H9 (cell line): ENCODE measurements around the gene TSC2. TPM values are rescaled to one million over a fixed set of nuclear protein-coding genes. Genes with fewer than 3 reads are reported as not detected.
A peak's percentile ranks its signal among the peaks of the same experiment; 100 is the strongest.

ENCODE experiments used
- DNase-seq: peaks from one replicate; pipeline ENCODE4 v3.0.0-alpha.2; 2017
- H2AFZ ChIP-seq: one replicate; pipeline ENCODE4 v1.6.1; 2013; ENCODE audit warnings: mild to moderate bottlenecking, low read length, control low read depth, moderate library complexity
- H2AK5ac ChIP-seq: 2 replicates; pipeline ENCODE4 v1.6.1; 2013; ENCODE audit warnings: low read length, control low read depth, mixed read lengths; ENCODE audit not compliant: insufficient read length
- H2BK120ac ChIP-seq: one replicate; pipeline ENCODE4 v1.6.1; 2013; ENCODE audit warnings: low read depth, mild to moderate bottlenecking, low read length, control low read depth, inconsistent platforms; ENCODE audit not compliant: poor library complexity, severe bottlenecking
- H2BK12ac ChIP-seq: 2 replicates; pipeline ENCODE4 v1.6.1; 2013; ENCODE audit warnings: low read length, control low read depth, mixed read lengths, low read depth; ENCODE audit not compliant: insufficient read length
- H2BK15ac ChIP-seq: 2 replicates; pipeline ENCODE4 v1.6.1; 2013; ENCODE audit warnings: low read depth, low read length, control low read depth
- H2BK20ac ChIP-seq: one replicate; pipeline ENCODE4 v1.6.1; 2013; ENCODE audit warnings: low read depth, mild to moderate bottlenecking, low read length, control low read depth, inconsistent platforms; ENCODE audit not compliant: poor library complexity, severe bottlenecking
- H2BK5ac ChIP-seq: 2 replicates; pipeline ENCODE4 v1.6.1; 2013; ENCODE audit warnings: low read length, control low read depth, mixed read lengths; ENCODE audit not compliant: insufficient read length
- H3K14ac ChIP-seq: 2 replicates; pipeline ENCODE4 v1.6.1; 2013; ENCODE audit warnings: low read length, control low read depth; ENCODE audit not compliant: insufficient read depth
- H3K18ac ChIP-seq: 2 replicates; pipeline ENCODE4 v1.6.1; 2013; ENCODE audit warnings: low read depth, mild to moderate bottlenecking, mixed read lengths, low read length, control low read depth; ENCODE audit not compliant: insufficient read length
- H3K23ac ChIP-seq: 2 replicates; pipeline ENCODE4 v1.6.1; 2013; ENCODE audit warnings: low read length, control low read depth, mixed read lengths, low read depth; ENCODE audit not compliant: insufficient read length
- H3K23me2 ChIP-seq: 2 replicates; pipeline ENCODE4 v1.6.1; 2013; ENCODE audit warnings: low read depth, mild to moderate bottlenecking, mixed read lengths, low read length, control low read depth; ENCODE audit not compliant: insufficient read length, poor library complexity, severe bottlenecking
- H3K27ac ChIP-seq: 2 replicates; pipeline ENCODE4 v1.5.1; 2013; ENCODE audit warnings: low read length, control low read depth, mixed read lengths, low read depth; ENCODE audit not compliant: insufficient read length
- H3K27me3 ChIP-seq: 2 replicates; pipeline ENCODE4 v1.6.1; 2013; ENCODE audit warnings: low read length, control low read depth, inconsistent platforms; ENCODE audit not compliant: insufficient read depth
- H3K4ac ChIP-seq: 2 replicates; pipeline ENCODE4 v1.6.1; 2013; ENCODE audit warnings: low read depth, mild to moderate bottlenecking, control low read depth, inconsistent platforms, low read length, moderate library complexity
- H3K4me1 ChIP-seq: 2 replicates; pipeline ENCODE4 v1.6.1; 2013; ENCODE audit warnings: low read length, control low read depth, inconsistent platforms; ENCODE audit not compliant: insufficient read depth
- H3K4me2 ChIP-seq: 2 replicates; pipeline ENCODE4 v1.6.1; 2013; ENCODE audit warnings: low read length, control low read depth, mixed read lengths; ENCODE audit not compliant: insufficient read length, insufficient read depth
- H3K56ac ChIP-seq: 2 replicates; pipeline ENCODE4 v1.6.1; 2013; ENCODE audit warnings: low read depth, mild to moderate bottlenecking, mixed read lengths, low read length, control low read depth; ENCODE audit not compliant: insufficient read length
- H3K79me1 ChIP-seq: 2 replicates; pipeline ENCODE4 v1.6.1; 2013; ENCODE audit warnings: low read depth, mild to moderate bottlenecking, moderate library complexity, low read length, control low read depth, inconsistent platforms; ENCODE audit not compliant: insufficient read depth, poor library complexity, severe bottlenecking
- H3K79me2 ChIP-seq: 2 replicates; pipeline ENCODE4 v1.6.1; 2013; ENCODE audit warnings: low read length, control low read depth, inconsistent platforms; ENCODE audit not compliant: insufficient read depth
- H3K9ac ChIP-seq: 2 replicates; pipeline ENCODE4 v1.6.1; 2013; ENCODE audit warnings: low read length, control low read depth, mixed read lengths; ENCODE audit not compliant: insufficient read length; ENCODE audit errors: extremely low read depth
- H3K9me3 ChIP-seq: one replicate; pipeline ENCODE4 v1.6.1; 2013; ENCODE audit warnings: low read depth, low read length, inconsistent platforms; ENCODE audit not compliant: control insufficient read depth
- H3T11ph ChIP-seq: one replicate; pipeline ENCODE4 v1.6.1; 2013; ENCODE audit warnings: mild to moderate bottlenecking, low read length, control low read depth, inconsistent platforms
- H4K20me1 ChIP-seq: one replicate; pipeline ENCODE4 v1.6.1; 2013; ENCODE audit not compliant: control insufficient read depth, insufficient read length, insufficient read depth
- H4K5ac ChIP-seq: 2 replicates; pipeline ENCODE4 v1.6.1; 2013; ENCODE audit warnings: low read depth, mild to moderate bottlenecking, mixed read lengths, low read length, control low read depth; ENCODE audit not compliant: insufficient read length
- H4K8ac ChIP-seq: replicated peaks from 2 replicates; pipeline ENCODE4 v1.6.1; 2013; ENCODE audit warnings: low read length, control low read depth, mixed read lengths, low read depth; ENCODE audit not compliant: insufficient read length
- H4K91ac ChIP-seq: 2 replicates; pipeline ENCODE4 v1.6.1; 2013; ENCODE audit warnings: low read depth, mild to moderate bottlenecking, moderate library complexity, mixed read lengths, low read length, control low read depth; ENCODE audit not compliant: insufficient read length
- H3K27ac Mint-ChIP-seq, 3 experiments: 2 replicates in 2 of 3; 3 replicates in 1 of 3; pipeline ENCODE4 v1.8.0; 2020 to 2021; ENCODE audit warnings: mixed read lengths in 3 of 3, mild to moderate bottlenecking in 1 of 3, moderate library complexity in 1 of 3
- H3K27me3 Mint-ChIP-seq: 2 replicates; pipeline ENCODE4 v1.8.0; 2021; ENCODE audit warnings: low read depth, mild to moderate bottlenecking, moderate library complexity, mixed read lengths
- H3K36me3 Mint-ChIP-seq, 3 experiments: 2 replicates in 2 of 3; 3 replicates in 1 of 3; pipeline ENCODE4 v1.8.0; 2020 to 2021; ENCODE audit warnings: low read depth in 3 of 3, mixed read lengths in 3 of 3; ENCODE audit not compliant: insufficient read depth in 1 of 3
- H3K4me1 Mint-ChIP-seq, 2 experiments: 2 replicates each; pipeline ENCODE4 v1.8.0; 2020; ENCODE audit warnings: mixed read lengths in 2 of 2
- H3K4me3 Mint-ChIP-seq, 2 experiments: 2 replicates in 1 of 2; 3 replicates in 1 of 2; pipeline ENCODE4 v1.8.0; 2020 to 2021; ENCODE audit warnings: mild to moderate bottlenecking in 2 of 2, mixed read lengths in 2 of 2, moderate library complexity in 1 of 2
- H3K9me3 Mint-ChIP-seq, 2 experiments: 2 replicates in 1 of 2; 3 replicates in 1 of 2; pipeline ENCODE4 v1.8.0; 2020; ENCODE audit warnings: mild to moderate bottlenecking in 2 of 2, mixed read lengths in 2 of 2, moderate library complexity in 1 of 2
- CTCF ChIP-seq: fragments of 200-600 bp; sonication (generic); conservative IDR thresholded peaks from 3 replicates; pipeline ENCODE4 v1.8.0; 2021; ENCODE audit warnings: antibody characterized with exemption, mild to moderate bottlenecking
- WGBS: extraction: QIAGEN DNeasy Blood & Tissue Kit; methylation state at CpG from one replicate; pipeline ENCODE4 v1.1.7; 2013; ENCODE audit warnings: missing lambda C conversion rate, low lambda C conversion rate, mixed read lengths; ENCODE audit not compliant: insufficient read length; ENCODE audit errors: extremely low coverage; 5-methylcytosine and 5-hydroxymethylcytosine counted together
- total RNA-seq: library from RNA; stranded (reverse); gene quantifications from 2 replicates; pipeline ENCODE4 v1.2.1, GENCODE V29; 2021

The TSC2 gene
- total RNA-seq, 1 experiment from 2014 or later: 122 TPM

GRCh38 chr16:2090481-2090776, 42.6 kb downstream of the TSC2 start:
- Histone ChIP-seq H2AK5ac (no peak overlapping the region), H4K8ac (no peak overlapping the region), H3K23me2 (no peaks in the 10 kb centered on the region), H2AFZ (no peak overlapping the region), H3K79me2 (no peaks in the 10 kb centered on the region), H3K14ac (no peak overlapping the region), H3K27ac (no peak overlapping the region), H3K9ac (no peak overlapping the region), H2BK5ac (no peak overlapping the region), H4K91ac (no peak overlapping the region), H2BK15ac (no peak overlapping the region), H3K4me2 (peak overlapping the region; percentile 9), H3T11ph (no peak overlapping the region), H3K18ac (no peak overlapping the region), H4K20me1 (no peaks in the 10 kb centered on the region), H3K4ac (no peak overlapping the region), H3K27me3 (no peaks in the 10 kb centered on the region), H3K56ac (no peak overlapping the region), H2BK120ac (no peak overlapping the region), H2BK20ac (no peak overlapping the region), H4K5ac (no peak overlapping the region), H3K9me3 (no peaks in the 10 kb centered on the region), H3K23ac (no peak overlapping the region), H3K4me1 (no peaks in the 10 kb centered on the region), H2BK12ac (no peak overlapping the region), H3K79me1 (no peaks in the 10 kb centered on the region)
- Mint-ChIP-seq H3K36me3 (peaks cover 0 to 20% (median 17%) of the 10 kb centered on the region in 3 experiments; a peak in 6 of 7 replicates), H3K4me3 (peak overlapping the region; percentile 24 to 68; a peak in 3 of 5 replicates), H3K27ac (no peak overlapping the region), H3K9me3 (no peaks in the 10 kb centered on the region), H3K27me3 (no peaks in the 10 kb centered on the region), H3K4me1 (no peaks in the 10 kb centered on the region)
- no CpG with 5 or more reads among the region's 14 CpGs for WGBS
- no peak for DNase-seq
- TF ChIP-seq CTCF: no peak
